Calu3 (cell line): Measurements from ENCODE around the gene IMMP1L. TPM values are rescaled to one million over a fixed set of nuclear protein-coding genes. Genes with fewer than 3 reads are reported as not detected.

ENCODE experiments used
- BruUV-seq: library from RNA; stranded (reverse); fragments of 400-500 nt; replicated peaks from 2 replicates; lab custom pipeline; 2021; lab: Mats Ljungman, UMichigan
- CTCF ChIA-PET: fragments of 300-600 bp; sonication (Branson Sonifier 250); formaldehyde crosslinking; loops from one replicate; lab custom pipeline; 2022; ENCODE audit warnings: antibody characterized with exemption; lab: Charles Lee
- DNase-seq: peaks from one replicate; pipeline ENCODE4 v3.0.0; 2022
- H3K27ac Mint-ChIP-seq: one replicate; pipeline ENCODE4 v1.8.0; 2022; ENCODE audit warnings: mixed read lengths; ENCODE audit not compliant: unreplicated experiment
- H3K27me3 Mint-ChIP-seq: one replicate; pipeline ENCODE4 v1.8.0; 2022; ENCODE audit warnings: mixed read lengths; ENCODE audit not compliant: unreplicated experiment
- H3K36me3 Mint-ChIP-seq: one replicate; pipeline ENCODE4 v1.8.0; 2022; ENCODE audit warnings: mild to moderate bottlenecking, moderate library complexity, mixed read lengths; ENCODE audit not compliant: insufficient read depth, unreplicated experiment
- H3K4me1 Mint-ChIP-seq: one replicate; pipeline ENCODE4 v1.8.0; 2022; ENCODE audit warnings: mild to moderate bottlenecking, low read depth, mixed read lengths; ENCODE audit not compliant: unreplicated experiment
- H3K4me3 Mint-ChIP-seq: one replicate; pipeline ENCODE4 v1.8.0; 2022; ENCODE audit warnings: mild to moderate bottlenecking, low read depth, moderate library complexity, mixed read lengths; ENCODE audit not compliant: unreplicated experiment
- H3K9me3 Mint-ChIP-seq: one replicate; pipeline ENCODE4 v1.8.0; 2022; ENCODE audit warnings: low read depth, mixed read lengths; ENCODE audit not compliant: unreplicated experiment
- CTCF ChIP-seq: fragments of 200-600 bp; IDR thresholded peaks from one replicate; pipeline ENCODE4 v1.8.0; 2022; ENCODE audit warnings: antibody characterized with exemption; ENCODE audit not compliant: unreplicated experiment
- intact Hi-C: fragments of 100-400 bp; cut with micrococcal nuclease; formaldehyde crosslinking; loops from one replicate; pipeline ENCODE4 v1.10.0; 2022; ENCODE audit not compliant: unreplicated experiment
- total RNA-seq: library from RNA; stranded (reverse); gene quantifications from 2 replicates; pipeline ENCODE4 v1.2.3, GENCODE V29; 2022

IMMP1L gene
- total RNA-seq, 1 experiment from 2014 or later: 22.9 TPM

GRCh38 chr11:31535479-31535878, 26.1 kb upstream of the IMMP1L start:
- Mint-ChIP-seq H3K36me3 (no peaks in the 10 kb centered on the region), H3K27me3 (no peaks in the 10 kb centered on the region), H3K4me1 (no peaks in the 10 kb centered on the region), H3K9me3 (no peaks in the 10 kb centered on the region), H3K4me3 (no peak overlapping the region), H3K27ac (no peak overlapping the region)
- intact Hi-C loops: no loop called here
- CTCF ChIA-PET: no interaction called here
- no TSS peak for BruUV-seq
- DNase-seq: no peak
- no peak for TF ChIP-seq CTCF

GRCh38 chr11:31531293-31531692, 21.9 kb upstream of the IMMP1L start:
- TF ChIP-seq CTCF: no peak
- Mint-ChIP-seq H3K27me3 (no peaks in the 10 kb centered on the region), H3K36me3 (no peaks in the 10 kb centered on the region)

GRCh38 chr11:31529701-31530100, 20.3 kb upstream of the IMMP1L start:
- no peak for TF ChIP-seq CTCF
- H3K27ac Mint-ChIP-seq: no peak overlapping the region
- H3K9me3 Mint-ChIP-seq: no peaks in the 10 kb centered on the region
- CTCF ChIA-PET: no interaction called here
- intact Hi-C loops: no loop called here
- H3K4me1 Mint-ChIP-seq: no peaks in the 10 kb centered on the region
- H3K36me3 Mint-ChIP-seq: no peaks in the 10 kb centered on the region
- BruUV-seq: no TSS peak
- H3K4me3 Mint-ChIP-seq: no peak overlapping the region
- DNase-seq: no peak
- no peaks in the 10 kb centered on the region for H3K27me3 Mint-ChIP-seq

More at GRCh38 chr11:31531293-31531692, 21.9 kb upstream of the IMMP1L start:
- Mint-ChIP-seq H3K9me3 (no peaks in the 10 kb centered on the region), H3K4me1 (no peaks in the 10 kb centered on the region), H3K27ac (no peak overlapping the region), H3K4me3 (no peak overlapping the region)
- intact Hi-C loops: no loop called here
- DNase-seq: no peak
- CTCF ChIA-PET: no interaction called here
- no TSS peak for BruUV-seq

- TF ChIP-seq CTCF: no peak
- Mint-ChIP-seq H3K27ac (no peak overlapping the region), H3K36me3 (no peaks in the 10 kb centered on the region), H3K9me3 (no peaks in the 10 kb centered on the region), H3K4me3 (no peak overlapping the region), H3K4me1 (no peaks in the 10 kb centered on the region), H3K27me3 (no peaks in the 10 kb centered on the region)
- no peak for DNase-seq
- CTCF ChIA-PET: no interaction called here
- intact Hi-C loops: no loop called here
- no TSS peak for BruUV-seq
Measured at GRCh38 chr11:31529189-31529588, 19.8 kb upstream of the IMMP1L start.
